Pancreas (tissue), 10 donors: ENCODE data around the gene TIMM17A. TPM values are rescaled to one million over a fixed set of nuclear protein-coding genes. Genes with fewer than 3 reads are reported as not detected.
A peak's percentile ranks its signal among the peaks of the same experiment; 100 is the strongest.

Source experiments
- ATAC-seq, 4 donors: fragments of 200-7000 bp; cut with Tn5 transposase; one replicate each; pipeline versions ENCODE4 v1.8.0 to v1.9.1; 2020; ENCODE audit warnings: mild to moderate bottlenecking in 4 of 4, moderate library complexity in 4 of 4
- DNase-seq, 6 donors: peaks; one replicate each; pipeline ENCODE4 v3.0.0-alpha.2; 2020
- FAIRE-seq: peaks from 2 replicates; lab custom pipeline; 2012; peaks lifted over from hg19 to GRCh38; lab: Jason Lieb, UNC
- H3K27ac ChIP-seq, 4 donors: fragments of 200-600 bp; sonication (generic); 1 replicate in 3 of 4; 2 replicates in 1 of 4; pipeline versions ENCODE4 v1.5.0 to v1.8.0; 2020
- H3K27me3 ChIP-seq, 4 donors: fragments of 200-600 bp; one replicate each; pipeline ENCODE4 v1.8.0; 2021
- H3K36me3 ChIP-seq, 3 donors: fragments of 200-600 bp; sonication (generic) in 1 of 3; one replicate each; pipeline versions ENCODE4 v1.5.0 to v1.8.0; 2020 to 2021
- H3K4me1 ChIP-seq, 3 donors: fragments of 200-600 bp; one replicate each; pipeline ENCODE4 v1.8.0; 2021
- H3K4me3 ChIP-seq, 4 donors: fragments of 200-600 bp; sonication (generic) in 2 of 4; one replicate each; pipeline versions ENCODE4 v1.5.0 to v1.8.0; 2020 to 2021
- H3K9me3 ChIP-seq, 4 donors: fragments of 200-600 bp; one replicate each; pipeline ENCODE4 v1.8.0; 2021
- CTCF ChIP-seq, 4 donors: fragments of 200-600 bp; sonication (generic) in 3 of 4; IDR thresholded peaks; one replicate each; pipeline versions ENCODE4 v1.5.0 to v1.8.0; 2021; ENCODE audit warnings: antibody characterized with exemption in 4 of 4
- WGBS, 2 donors: extraction: QIAGEN DNeasy Blood & Tissue Kit; methylation state at CpG; one replicate each; pipeline ENCODE4 v1.1.7; 2013; 5-methylcytosine and 5-hydroxymethylcytosine counted together
- intact Hi-C, 3 donors: fragments of 100-400 bp; cut with DNase I; formaldehyde crosslinking; loops; one replicate each; pipeline versions ENCODE4 v1.11.1 to v1.14.2; 2022
- polyA plus RNA-seq, 2 donors: library from polyadenylated mRNA; stranded (reverse); fragments of 200-250 nt; gene quantifications; one replicate each; pipeline ENCODE4 v1.2.3, GENCODE V29; 2013
- total RNA-seq, 6 donors: library from RNA; stranded (reverse); fragmentation: NEBNext Ultra II Directional in 4 of 6; extraction: Animal tissue kit (Norgen Biotek cat#: 25700) in 4 of 6; gene quantifications; one replicate each; pipeline versions ENCODE4 v1.2.1 to v1.2.4, GENCODE V29; 2021 to 2023
- donor health status: healthy with polysubstance abuse.
- donor health status: DM: no; HTN: no; CAD: no; lungs with moderate emphysema.
- donor health status: DM: no; HTN: no; CAD: no.
- donor health status: control.
- donor health status: control.
- donor health status: Bipolar disorder and iron deficiency.
- donor health status: DM: yes; HTN: yes; CAD: no.
- donor health status: DM: no; HTN: no; CAD: no.
- donor health status: DM: no; HTN: no; CAD: no.
- donor health status: DM: yes; HTN: yes; CAD: no.

The TIMM17A gene
- total and polyA plus RNA-seq, 8 donors = 7.9 to 28.2 (median 17.5) TPM

DNA sequence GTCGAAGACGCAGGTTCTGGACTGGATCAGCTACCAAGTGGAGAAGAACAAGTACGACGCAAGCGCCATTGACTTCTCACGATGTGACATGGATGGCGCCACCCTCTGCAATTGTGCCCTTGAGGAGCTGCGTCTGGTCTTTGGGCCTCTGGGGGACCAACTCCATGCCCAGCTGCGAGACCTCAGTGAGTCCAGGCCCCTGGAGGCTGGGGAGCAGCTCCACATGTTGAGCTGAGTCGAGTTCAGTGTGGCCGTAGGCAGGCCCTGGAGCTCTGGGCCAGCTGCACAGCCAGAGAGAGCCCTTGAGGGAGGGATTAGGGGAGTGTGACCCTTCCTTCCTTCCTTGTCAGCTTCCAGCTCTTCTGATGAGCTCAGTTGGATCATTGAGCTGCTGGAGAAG, 56.7 kb downstream of the TIMM17A start:
- no peak for FAIRE-seq
- intact Hi-C loops = loop anchor here in 1 of 3 donors (5.0 kb wide), 1 partner anchor 95 kb away; no protein-coding TSS in a partner anchor
- no peak for ATAC-seq
- Histone ChIP-seq H3K27ac (peak overlapping the region; percentile 84 to 97 (median 92)), H3K27me3 (no peaks in the 10 kb centered on the region), H3K4me1 (peaks cover 26 to 43% (median 28%) of the 10 kb centered on the region in 3 donors), H3K36me3 (peaks cover 5 to 48% (median 13%) of the 10 kb centered on the region in 3 donors), H3K4me3 (peak overlapping the region; percentile 61 to 96 (median 76)), H3K9me3 (no peaks in the 10 kb centered on the region)
- DNase-seq = peak; percentile 39 to 82 (median 52)
- WGBS, 2 donors = 19 to 22% methylated on average over 11 of the region's 11 CpGs
- TF ChIP-seq CTCF (IDR thresholded peaks at IDR 0.05) = no peak

- Histone ChIP-seq H3K9me3 (no peaks in the 10 kb centered on the region), H3K4me1 (peaks cover 34 to 43% (median 35%) of the 10 kb centered on the region in 3 donors), H3K27ac (peak overlapping the region; percentile 22 to 97 (median 92)), H3K27me3 (no peaks in the 10 kb centered on the region), H3K36me3 (peaks cover 5 to 48% (median 13%) of the 10 kb centered on the region in 3 donors), H3K4me3 (peak overlapping the region; percentile 61 to 96 (median 76))
- no peak for FAIRE-seq
- TF ChIP-seq CTCF (IDR thresholded peaks at IDR 0.05) = no peak
- WGBS, 2 donors = 39 to 42% methylated on average over 35 of the region's 35 CpGs
- peak in 4 of 6 donors; percentile 38 to 81 (median 62) for DNase-seq
- intact Hi-C loops = loop anchor here in 1 of 3 donors (5.0 kb wide), 1 partner anchor 94 kb away; no protein-coding TSS in a partner anchor
- ATAC-seq = no peak
These were observed 57.5 kb downstream of the TIMM17A start for GRCh38 chr1:202012544-202013478.

- intact Hi-C loops = loop anchor here in 1 of 3 donors (5.0 kb wide), 1 partner anchor 94 kb away; no protein-coding TSS in a partner anchor
- H3K36me3 ChIP-seq = peaks cover 5 to 48% (median 13%) of the 10 kb centered on the region in 3 donors
- no peaks in the 10 kb centered on the region for H3K27me3 ChIP-seq
- DNase-seq (peak in 4 of 6 donors; percentile 31 to 83 (median 59)), FAIRE-seq (no peak), ATAC-seq (no peak)
- peak overlapping the region; percentile 61 to 96 (median 76) for H3K4me3 ChIP-seq
- H3K27ac ChIP-seq = peak overlapping the region in 2 of 4 donors; percentile 91 to 97
- H3K9me3 ChIP-seq = no peaks in the 10 kb centered on the region
- TF ChIP-seq CTCF (IDR thresholded peaks at IDR 0.05) = no peak
- peaks cover 42 to 44% (median 42%) of the 10 kb centered on the region in 3 donors for H3K4me1 ChIP-seq
- WGBS, 2 donors = 57 to 72% methylated on average over 12 of the region's 12 CpGs
These were observed 58.3 kb downstream of the TIMM17A start for GRCh38 chr1:202013603-202014002.

GRCh38 chr1:202014060-202014459, 58.8 kb downstream of the TIMM17A start:
- TF ChIP-seq CTCF (IDR thresholded peaks at IDR 0.05) = no peak
- no peak for DNase-seq
- intact Hi-C loops = loop anchor here in 1 of 3 donors (5.0 kb wide), 1 partner anchor 93 kb away; no protein-coding TSS in a partner anchor
- no peak for FAIRE-seq
- peak overlapping the region in 2 of 4 donors; percentile 91 to 97 for H3K27ac ChIP-seq
- WGBS, 2 donors = 65 to 75% methylated on average over 6 of the region's 6 CpGs
- H3K27me3 ChIP-seq = no peaks in the 10 kb centered on the region
- peaks cover 5 to 48% (median 13%) of the 10 kb centered on the region in 3 donors for H3K36me3 ChIP-seq
- no peaks in the 10 kb centered on the region for H3K9me3 ChIP-seq
- ATAC-seq = no peak
- peak overlapping the region in 3 of 4 donors; percentile 69 to 96 (median 83) for H3K4me3 ChIP-seq
- peaks cover 41 to 44% (median 42%) of the 10 kb centered on the region in 3 donors for H3K4me1 ChIP-seq
